ENCODE measurements around the gene SLC15A1.

- no peak for TF ChIP-seq CTCF (IDR thresholded peaks at IDR 0.05)
- no peak for TF ChIP-seq POLR2A (IDR thresholded peaks at IDR 0.05)
Measured at GRCh38 chr13:98782654-98783053, 30.2 kb upstream of the SLC15A1 start.
